Stimulated activated CD4-positive, alpha-beta T cell treated with anti-CD3 and anti-CD28 coated beads, Interleukin-2, amount 100 ng/mL, for 48 hours (primary cell): ENCODE data around the gene NMNAT1.
A peak's percentile ranks its signal among the peaks of the same experiment; 100 is the strongest.
"Not testable (repeated sequence)": the region's sequence is repeated elsewhere in the genome, so short reads cannot be mapped to it uniquely, and the experiment has no call there.

Experiments used
- DNase-seq, 2 donors: peaks; one replicate each; pipeline ENCODE4 v3.0.0-alpha.2; 2020

The NMNAT1 gene

DNA sequence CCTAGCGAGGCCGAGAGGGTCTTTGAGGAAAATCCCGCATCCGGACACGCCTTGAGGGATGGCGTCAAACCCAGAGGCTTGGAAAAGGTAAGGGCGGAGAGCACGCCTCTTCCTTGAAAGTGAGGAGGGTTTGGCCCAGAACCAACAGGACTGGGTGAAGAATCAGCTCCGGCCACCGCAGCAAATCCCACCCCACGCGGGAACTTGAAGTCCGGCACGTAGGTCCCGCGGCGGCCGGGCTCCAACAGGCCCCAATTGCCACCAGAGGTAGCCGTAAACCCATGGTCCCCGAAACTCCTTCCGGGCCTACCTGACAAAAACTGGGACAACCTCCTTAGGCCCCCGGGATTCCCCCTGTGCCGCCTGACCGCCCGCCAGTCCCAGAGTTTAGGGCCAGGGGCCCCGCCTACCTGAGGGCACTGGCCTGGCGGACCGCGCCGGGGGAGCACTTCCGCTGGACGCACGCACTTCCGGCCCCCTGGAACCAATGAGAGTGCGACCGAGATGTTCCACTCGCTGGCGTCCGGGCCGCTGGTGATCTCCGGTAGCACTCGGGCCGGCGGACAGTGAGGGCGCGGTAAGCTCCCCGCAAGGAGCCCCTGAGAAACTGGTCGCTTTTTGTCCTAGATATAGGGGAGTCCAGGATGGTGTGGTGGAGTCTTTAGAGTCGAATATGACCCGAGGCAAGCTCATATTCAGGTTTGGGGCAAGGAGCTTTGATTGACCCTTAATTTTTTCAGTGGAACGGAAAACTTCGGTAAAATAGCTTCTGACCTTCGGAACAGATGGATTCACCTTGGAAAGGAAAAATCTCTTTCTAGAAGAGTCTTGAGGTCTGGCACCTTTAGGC lies at the start of gene NMNAT1, which contains the start of gene LZIC:
Gene NMNAT1 (plus strand): TSS at position 537 of the 850 bp plus-strand sequence. CDS start 28,599 bp downstream, outside the sequence.
Gene LZIC (minus strand): TSS at position 453 of the 850 bp plus-strand sequence. CDS start 6,772 bp downstream, outside the sequence.
- DNase-seq = peak; percentile 85 to 89

DNA sequence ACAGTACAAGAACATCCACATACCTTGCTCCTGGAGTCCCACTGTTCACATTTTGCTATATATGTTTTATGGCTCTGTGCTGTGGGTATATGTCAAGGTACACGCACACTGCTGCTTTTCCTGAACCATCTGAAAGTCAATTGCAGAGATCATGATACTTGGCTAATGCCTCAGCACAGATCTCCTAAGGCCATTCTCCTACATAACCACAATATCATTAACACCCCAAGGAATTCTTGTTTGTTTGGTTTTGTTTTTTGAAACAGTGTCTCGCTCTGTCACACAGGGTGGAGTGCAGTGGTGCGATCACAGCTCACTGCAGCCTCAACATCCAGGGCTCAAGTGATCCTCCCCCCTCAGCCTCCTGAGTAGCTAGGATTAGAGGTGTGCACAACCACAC lies 49.2 kb upstream of the NMNAT1 start:
- no peak for DNase-seq

DNA sequence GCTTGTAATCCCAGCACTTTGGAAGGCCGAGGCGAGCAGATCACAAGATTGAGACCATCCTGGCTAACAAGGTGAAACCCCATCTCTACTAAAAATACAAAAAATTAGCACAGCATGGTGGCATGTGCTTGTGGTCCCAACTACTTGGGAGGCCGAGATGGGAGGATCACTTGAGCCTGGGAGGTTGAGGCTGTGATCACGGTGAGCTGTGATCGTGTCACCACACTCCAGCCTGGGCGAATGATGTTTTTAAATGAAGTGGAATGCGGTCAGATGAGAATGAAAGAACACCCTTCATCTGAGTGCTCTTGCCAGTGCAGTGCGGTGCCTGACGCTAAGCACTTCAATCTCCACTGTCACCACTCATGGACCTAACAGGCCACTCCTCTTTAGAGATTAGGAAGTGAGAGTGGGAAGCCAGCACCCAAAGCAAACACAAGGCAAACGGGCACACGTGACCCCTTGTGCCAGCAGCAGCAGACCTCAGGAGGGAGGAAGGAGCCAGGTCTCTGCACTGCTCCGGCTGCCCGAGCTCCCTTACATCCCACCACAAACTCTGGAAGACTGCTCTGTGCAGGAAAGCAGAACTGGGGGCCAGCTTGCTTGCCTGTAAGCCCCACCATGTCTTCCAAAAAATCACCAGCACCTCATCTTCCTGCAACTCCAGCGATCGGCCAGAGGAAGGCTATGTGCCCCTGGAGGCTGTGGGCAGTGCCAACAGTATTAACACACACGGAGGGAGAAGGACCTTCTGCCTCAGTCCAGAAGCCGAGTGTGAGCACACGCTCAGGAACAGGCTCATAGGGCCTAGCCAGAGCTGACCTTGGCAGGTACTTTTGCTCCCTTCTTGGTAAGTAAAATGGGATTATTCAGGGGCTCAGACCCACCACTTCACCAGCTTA lies 42.9 kb upstream of the NMNAT1 start:
- DNase-seq = no peak

DNA sequence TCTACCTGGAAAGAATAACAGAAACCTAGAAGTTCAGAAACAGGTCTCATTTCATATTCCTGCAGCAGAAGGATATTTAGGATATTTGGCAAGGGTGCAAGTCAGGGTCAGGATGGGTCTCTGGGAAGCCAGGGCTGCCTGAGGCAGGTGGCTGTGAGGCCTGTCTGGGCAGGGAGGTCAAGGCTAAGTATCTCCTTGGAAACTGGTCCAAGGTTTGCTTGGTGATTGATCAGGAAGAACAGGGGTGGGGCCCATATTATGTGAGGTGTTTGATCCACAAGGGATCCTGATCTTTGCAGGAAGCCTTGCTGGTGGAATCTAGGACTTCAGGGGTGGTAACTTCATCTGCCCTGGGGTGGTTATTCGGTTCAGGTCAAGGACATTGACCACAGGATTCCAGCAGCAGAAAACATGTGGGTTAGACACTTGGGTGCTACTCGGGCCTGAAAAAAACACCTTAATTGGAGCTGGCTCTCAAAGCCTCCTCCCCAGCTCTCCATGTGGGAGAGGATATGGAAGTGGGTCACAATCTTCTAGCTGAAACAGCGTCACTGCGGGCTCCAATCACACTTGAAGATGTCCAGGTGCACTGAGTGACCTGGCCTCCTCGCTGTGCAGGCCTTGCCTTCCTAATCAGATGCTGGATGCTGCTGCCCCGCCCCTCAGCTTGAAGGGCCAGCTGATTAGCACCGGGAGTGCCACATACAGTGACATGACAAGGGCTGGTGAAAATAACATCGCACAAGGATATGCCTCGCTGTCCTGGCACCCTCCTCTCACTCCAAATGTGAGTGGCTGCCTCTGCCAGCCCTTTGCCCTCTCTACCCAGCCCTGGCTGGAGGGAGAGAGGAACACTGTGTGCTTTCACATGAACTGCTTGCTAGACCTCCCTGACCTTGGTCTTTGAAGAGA lies 41.9 kb upstream of the NMNAT1 start:
- DNase-seq = no peak

DNA sequence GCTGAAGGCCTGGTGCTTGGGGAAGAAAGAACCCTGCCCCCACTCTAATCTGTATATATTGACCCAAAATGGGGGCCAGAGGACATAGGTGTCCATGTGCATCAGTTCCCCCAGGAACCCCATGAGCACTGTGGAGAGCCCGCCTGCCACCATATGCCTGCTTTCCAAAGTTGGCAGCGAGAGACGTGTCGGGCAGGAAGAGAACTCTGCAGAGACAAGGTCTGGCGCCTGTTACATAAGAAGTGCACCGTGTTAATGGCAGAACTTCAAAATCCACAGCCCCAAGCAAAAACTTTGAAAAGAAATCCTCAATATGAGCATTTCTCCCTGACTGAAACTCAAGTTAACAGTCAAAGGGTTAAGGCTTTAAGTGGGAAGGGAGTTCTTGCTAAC lies 41.2 kb upstream of the NMNAT1 start:
- no peak for DNase-seq

DNA sequence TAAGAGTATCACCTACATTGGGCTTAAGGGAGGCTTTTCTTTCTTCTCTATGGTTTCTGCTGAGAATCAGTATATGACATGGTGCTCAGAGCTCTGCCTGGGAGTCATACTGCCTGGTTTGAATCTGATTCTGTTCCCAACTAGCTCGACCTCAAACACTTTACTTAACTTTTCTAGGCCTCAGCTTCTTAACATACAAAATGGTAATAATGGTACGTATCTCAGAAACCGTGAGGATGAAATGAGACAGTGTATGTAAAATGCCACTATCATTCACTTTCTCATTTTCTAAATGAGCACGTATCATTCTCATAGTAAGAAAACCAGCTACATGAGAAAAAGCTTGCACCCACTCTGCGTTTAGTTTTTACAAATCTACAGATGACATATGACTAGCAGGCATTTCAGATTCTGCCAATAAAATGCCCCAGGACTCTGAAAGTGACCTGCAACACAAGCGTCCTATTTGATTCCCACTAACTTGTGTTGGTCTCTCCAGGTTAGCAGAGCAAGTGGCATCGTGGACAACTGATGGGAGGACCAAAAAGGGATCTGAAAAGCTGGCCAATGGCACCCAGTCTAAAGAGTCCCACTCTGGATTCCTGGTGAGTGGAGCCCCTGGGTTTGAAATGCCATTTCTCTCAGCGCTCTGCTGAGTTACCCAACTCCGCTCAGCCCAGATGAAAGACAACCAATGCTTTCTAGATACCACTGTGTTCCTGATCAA lies 39.3 kb upstream of the NMNAT1 start:
- no peak for DNase-seq

DNA sequence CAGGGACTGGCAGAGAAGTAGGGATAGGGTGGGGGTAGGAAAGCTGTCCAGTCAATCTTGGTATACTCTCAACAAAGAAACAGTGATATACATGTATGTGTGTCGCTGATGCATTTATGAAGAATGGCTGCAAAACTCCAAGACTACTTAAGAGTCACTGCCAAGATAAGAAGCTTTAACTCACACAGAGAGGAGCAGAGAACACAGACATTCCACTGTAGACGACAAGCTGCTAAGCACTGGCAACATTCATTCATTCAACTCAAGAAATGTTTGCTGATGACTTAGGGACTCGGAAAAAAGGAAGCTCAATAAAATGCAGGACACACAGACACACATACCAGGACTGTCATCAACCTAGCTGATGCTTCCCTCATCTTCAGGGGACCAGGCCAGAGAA lies 38.7 kb upstream of the NMNAT1 start:
- no peak for DNase-seq

DNA sequence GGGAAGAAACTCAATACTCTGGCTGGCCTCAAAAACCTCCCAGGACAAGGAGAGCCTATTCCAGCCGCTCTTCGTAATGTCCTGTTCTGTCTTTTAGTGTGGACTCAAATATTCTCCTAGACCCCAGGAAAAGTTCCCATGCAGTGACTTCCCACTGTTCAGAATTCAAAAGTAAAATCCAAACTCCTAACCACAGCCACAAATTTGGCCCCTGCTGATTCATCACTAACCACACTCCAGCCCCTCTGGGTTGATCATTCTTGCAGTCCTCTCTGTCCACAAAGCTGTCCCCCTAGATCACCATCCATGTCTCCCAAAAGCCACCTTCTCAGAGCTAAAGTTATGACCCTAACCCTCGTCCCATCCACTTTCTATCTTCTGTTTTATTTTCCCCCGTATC lies 38.3 kb upstream of the NMNAT1 start:
- no peak for DNase-seq

DNA sequence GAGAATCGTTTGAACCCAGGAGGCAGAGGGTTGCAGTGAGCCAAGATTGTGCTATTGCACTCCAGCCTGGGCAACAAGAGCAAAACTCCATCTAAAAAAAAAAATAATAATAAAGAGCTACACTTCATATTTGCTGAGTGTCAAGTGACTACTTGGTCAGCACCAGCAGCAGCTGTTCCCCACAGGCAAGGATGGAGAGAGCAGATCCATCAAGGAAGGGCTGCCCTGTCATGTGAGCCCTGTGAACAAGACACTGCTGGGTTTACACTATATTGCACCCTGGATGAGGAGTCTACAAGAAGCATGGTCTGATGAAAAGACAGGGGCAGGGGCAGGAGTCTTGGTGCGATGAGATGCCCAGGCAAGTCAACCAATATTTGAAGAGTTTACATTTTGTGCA lies 36.8 kb upstream of the NMNAT1 start:
- no peak for DNase-seq

DNA sequence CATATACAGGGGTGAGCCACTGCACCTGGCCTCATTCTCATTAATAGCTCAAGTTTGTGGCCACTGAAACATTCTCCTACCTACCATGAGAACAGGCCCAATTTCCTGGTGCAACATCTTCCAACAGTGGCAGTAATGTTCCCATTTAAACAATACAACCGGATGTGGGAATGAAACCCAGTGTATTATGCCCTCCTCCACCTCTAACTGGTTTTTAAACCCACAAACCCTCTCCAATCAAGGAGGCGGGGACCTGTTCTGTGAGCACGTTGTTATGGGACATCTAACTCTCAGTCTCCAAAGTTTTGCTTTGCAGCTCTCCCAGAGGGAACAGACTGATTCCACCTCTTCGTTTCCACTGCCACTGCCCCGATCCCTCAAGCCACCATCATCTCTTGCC lies 35.8 kb upstream of the NMNAT1 start:
- no peak for DNase-seq

DNA sequence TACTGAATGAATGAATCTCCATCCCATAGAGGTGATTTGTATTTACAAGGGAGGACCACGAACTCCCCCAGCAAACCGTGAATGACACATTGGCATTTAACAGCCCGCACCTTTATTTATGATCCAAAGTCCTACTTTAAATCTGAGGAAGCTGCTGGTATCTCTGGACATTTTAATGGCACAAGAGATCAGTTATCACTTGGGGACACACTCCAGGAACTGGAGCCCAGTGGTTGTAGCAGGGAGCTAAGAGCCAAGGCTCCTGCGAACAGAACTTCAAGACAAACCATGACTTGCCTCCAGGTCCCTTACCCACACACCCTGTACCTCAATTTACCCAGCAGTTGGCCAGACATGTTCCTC lies 34.4 kb upstream of the NMNAT1 start:
- no peak for DNase-seq

DNA sequence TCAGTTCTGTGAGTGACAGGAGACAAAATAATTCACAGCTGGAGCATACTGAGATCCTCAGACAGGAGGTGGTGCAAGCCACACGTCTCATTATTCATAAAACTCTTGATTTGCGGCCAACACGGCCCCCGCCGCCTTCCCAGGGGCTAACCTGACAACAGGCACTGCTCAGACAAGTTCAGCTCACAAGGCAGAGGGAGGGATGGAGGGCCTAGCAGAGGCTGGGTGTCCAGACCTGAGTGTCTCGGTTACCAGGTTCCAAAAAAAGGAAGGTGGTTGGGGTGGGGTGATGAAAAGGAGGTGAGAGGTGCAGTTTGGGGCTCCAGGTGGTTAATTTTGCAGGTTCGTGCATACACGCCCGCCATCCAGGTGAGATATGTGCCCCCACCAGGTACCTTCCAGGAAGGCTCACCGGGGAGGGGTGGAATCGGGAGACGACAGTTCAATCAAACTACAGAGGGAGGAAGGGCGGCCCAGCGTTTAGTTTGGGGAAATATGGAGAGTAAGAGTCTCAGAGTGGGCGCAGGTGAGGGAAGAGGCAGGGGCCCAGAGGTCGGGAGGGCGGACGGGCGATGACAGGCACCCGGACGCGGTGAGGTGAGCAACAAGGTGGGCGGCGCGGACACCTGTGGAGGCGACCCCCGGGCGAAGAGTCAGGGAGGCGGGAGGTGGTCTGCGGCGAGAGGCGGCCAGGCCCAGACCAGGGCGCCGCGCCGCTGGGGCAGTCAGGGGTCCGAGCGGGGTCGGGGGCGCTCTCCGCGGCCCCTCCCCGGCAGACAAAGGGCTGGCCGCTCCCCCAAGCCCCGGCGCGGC lies 33.8 kb upstream of the NMNAT1 start:
- DNase-seq = peak; percentile 32 to 37

DNA sequence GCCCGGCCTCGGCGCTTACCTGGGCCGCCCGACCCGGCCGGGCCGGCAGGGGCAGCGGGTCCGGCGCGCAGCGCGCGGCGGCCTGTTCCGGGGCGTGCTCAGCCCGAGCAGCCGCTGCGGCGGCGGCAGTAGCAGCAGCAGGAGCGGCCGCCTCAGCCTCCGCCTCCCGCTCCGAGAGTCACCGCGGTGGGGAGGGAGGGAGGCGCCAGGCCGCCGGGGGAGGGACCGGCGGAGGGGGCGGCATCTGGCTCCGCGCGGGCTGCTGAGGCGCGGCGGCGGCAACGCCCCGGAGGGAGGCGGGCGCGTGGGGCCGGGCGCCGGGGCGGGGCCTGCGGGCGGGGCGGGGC lies 33.2 kb upstream of the NMNAT1 start, which contains the start of gene CTNNBIP1:
Gene CTNNBIP1 (minus strand): TSS at position 194 of the 347 bp plus-strand sequence. CDS start 38,205 bp downstream, outside the sequence.
- no peak for DNase-seq

DNA sequence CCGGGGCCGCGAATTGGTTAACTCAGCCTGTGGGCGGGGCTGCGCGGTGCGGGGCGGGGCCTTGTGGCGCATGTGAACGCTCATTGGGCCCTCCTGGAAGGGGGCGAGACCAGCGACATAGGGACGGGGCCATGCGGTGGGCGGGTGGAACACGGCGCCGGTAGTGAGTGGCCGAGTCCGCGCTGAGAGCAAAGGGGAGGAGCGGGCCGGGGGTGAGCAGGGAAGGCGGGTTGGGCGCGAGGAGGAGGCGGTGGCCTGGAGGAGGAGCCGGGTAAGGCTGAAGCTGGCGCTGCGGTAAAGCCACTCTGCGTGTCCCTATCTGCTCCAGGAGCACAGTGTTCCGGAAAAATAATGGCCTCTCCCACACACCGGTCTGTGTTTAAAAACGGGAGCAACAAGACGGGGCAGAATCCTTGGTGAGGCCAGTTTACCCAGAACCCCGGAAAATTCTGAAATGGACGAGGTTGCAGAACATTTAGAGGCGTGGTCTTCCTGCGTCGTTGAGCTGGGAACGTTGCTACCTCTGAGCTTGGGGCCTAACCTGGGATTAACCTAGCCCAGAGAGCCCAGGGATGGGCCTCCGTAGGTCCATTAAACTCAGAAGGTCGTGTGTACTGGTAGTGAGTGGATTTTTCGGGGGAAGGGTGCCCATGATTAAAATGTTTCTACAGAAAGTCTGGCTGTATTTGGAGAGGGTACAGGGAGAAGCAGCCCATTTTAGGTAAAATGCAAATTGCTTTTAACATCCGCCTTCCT lies 32.7 kb upstream of the NMNAT1 start:
- DNase-seq = peak; percentile 100

DNA sequence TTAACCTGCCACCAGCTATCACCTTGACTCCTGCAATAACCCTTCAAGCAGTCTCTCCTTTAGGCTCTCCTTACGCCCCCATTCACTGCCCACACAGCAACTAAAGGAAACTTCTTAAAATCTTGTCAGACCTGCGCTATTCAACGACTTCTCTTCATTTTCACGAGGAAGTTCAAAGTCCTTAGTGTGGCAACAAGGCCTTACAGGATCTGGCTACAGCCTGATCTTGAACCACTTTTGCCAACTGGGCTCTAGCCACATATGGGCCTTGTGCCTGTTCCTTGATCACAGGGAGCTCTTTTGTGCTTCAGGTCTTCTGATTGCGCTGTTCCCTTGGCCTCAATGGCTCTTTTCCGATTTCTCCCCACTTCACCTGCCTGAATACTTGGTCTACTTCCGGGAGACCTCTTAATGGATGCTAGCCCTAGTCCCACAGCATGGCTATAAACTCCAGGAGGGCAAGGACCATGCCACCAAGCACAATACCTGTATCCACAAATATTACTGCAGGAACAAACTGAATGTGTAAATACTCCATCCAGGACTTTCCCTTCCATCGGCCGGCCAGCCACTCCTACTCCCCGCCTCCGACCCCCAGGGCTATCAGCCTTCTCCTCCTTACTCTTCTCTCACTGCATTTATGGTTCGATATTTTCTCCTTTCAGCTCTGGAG lies 30.9 kb upstream of the NMNAT1 start:
- no peak for DNase-seq

DNA sequence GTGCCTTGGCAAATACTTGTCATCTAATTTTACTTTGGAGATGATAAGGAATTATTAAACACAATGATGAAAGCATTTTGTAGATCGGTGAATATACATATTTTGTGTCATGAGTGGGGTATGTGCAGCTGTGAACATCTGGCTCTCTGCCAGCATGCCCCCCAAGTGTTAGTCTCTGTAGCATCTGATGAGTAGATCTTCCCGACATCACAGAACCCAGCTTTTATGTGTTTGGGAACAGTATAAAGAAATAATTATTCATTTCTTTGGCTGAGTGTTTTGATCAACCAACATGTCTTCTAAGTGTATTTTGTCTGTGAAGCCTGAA lies 28.7 kb upstream of the NMNAT1 start:
- no peak for DNase-seq

DNA sequence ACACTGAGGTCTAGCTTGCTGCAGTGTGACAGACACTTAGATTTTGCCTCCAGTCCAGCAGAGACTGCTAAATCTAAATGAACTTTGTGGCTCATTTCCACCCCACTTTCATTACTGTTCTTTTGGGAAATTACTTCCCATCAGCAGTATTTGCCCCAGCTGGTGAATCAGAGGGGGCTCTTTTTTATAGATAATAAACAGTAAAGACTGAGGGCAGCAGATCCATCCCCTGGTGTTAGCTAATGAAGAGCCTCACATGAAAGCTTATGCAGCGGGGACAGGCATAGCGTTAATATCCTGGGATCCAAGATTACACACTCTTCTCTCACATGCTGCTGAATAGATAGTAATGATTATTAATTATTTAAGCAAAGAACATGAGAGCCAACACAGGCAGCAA lies 26.8 kb upstream of the NMNAT1 start:
- DNase-seq = no peak

DNA sequence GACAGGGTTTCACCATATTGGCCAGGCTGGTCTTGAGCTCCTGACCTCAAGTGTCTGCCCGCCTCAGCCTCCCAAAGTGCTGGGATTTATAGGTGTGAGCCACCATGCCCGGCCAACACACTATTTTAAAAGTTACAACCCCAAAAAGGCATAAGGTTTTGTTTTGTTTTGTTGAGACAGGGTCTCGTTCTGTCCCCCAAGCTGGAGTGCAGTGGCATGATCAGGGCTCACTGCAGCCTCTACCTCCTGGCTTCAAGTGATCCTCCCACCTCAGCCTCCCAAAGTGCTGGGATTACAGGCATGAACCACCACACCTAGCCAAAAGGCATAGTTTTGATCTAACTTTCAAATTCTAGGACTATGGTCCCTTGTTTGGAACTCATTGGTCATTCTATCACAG lies 25.8 kb upstream of the NMNAT1 start:
- DNase-seq = not testable (repeated sequence)

DNA sequence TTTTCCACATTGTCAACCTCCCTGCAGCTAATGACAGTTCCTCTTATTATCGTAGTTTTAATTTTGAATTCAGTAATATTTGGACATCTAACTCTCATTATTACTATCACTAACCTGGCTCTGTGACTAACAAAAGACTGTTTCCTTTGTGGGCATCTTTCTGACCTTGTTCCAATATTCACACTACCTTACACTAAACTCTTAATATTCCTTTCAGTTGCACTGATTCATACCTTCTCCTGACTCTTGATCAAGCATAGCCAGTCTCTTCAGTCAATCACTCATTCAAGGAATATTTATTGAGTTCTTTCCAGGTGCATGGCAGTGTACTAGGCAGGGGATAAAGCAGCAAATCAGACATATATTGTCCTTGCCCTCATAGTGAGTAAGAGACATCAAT lies 25.4 kb upstream of the NMNAT1 start:
- no peak for DNase-seq

DNA sequence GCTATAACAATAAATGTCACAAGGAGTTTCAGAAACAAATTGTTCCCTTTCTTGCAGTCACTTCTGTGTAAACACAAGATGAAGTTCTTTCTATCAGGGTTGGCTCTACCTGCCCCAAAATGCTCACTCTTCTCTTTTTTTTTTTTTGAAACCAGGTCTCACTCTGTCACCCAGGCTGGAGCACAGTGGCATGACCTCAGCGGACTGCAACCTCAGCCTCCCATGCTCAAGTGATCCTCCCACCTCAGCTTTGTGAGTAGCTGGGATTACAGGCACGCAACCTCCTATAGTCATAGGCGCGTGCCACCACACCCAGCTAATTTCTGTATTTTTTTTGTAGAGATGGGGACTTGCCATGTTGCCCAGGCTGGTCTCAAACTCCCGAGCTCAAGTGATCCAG lies 22.7 kb upstream of the NMNAT1 start:
- no peak for DNase-seq
